Measurements from ENCODE around the gene CDC42SE2. TPM values are rescaled to one million over a fixed set of nuclear protein-coding genes. Genes with fewer than 3 reads are reported as not detected.

CDC42SE2 gene
- total and polyA plus RNA-seq, 8 donors: 28.1 to 37.5 (median 33.4) TPM

DNA sequence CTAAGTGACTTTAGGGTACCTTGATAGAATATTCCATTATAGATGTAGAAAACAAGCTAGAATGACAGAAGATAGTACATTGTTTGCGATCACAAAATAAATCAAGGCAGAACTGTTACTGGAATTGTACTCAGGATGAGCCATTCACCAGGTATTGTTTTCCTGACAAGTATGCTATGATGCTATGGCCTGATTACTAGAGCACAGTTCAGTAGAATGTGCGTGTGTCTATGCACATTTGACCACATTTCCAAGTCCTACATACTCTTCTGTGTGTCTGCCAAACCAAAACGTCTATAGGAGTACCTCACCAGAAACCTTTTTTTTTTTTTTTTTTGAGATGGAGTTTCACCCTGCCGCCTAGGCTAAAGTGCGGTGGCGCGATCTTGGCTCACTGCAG, 43.3 kb upstream of the CDC42SE2 start:
- Histone ChIP-seq H3K9me3 (no peaks in the 10 kb centered on the region), H3K4me1 (peaks cover 0 to 8% of the 10 kb centered on the region in 2 donors), H3K27ac (no peak overlapping the region), H3K27me3 (no peaks in the 10 kb centered on the region), H3K4me3 (no peak overlapping the region), H3K36me3 (no peaks in the 10 kb centered on the region)
- DNase-seq (no peak), ATAC-seq (no peak)
- intact Hi-C loops (cut with DNase I): no loop called here
- TF ChIP-seq, protein P1, sequence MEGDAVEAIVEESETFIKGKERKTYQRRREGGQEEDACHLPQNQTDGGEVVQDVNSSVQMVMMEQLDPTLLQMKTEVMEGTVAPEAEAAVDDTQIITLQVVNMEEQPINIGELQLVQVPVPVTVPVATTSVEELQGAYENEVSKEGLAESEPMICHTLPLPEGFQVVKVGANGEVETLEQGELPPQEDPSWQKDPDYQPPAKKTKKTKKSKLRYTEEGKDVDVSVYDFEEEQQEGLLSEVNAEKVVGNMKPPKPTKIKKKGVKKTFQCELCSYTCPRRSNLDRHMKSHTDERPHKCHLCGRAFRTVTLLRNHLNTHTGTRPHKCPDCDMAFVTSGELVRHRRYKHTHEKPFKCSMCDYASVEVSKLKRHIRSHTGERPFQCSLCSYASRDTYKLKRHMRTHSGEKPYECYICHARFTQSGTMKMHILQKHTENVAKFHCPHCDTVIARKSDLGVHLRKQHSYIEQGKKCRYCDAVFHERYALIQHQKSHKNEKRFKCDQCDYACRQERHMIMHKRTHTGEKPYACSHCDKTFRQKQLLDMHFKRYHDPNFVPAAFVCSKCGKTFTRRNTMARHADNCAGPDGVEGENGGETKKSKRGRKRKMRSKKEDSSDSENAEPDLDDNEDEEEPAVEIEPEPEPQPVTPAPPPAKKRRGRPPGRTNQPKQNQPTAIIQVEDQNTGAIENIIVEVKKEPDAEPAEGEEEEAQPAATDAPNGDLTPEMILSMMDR (IDR thresholded peaks at IDR 0.05): no peak

DNA sequence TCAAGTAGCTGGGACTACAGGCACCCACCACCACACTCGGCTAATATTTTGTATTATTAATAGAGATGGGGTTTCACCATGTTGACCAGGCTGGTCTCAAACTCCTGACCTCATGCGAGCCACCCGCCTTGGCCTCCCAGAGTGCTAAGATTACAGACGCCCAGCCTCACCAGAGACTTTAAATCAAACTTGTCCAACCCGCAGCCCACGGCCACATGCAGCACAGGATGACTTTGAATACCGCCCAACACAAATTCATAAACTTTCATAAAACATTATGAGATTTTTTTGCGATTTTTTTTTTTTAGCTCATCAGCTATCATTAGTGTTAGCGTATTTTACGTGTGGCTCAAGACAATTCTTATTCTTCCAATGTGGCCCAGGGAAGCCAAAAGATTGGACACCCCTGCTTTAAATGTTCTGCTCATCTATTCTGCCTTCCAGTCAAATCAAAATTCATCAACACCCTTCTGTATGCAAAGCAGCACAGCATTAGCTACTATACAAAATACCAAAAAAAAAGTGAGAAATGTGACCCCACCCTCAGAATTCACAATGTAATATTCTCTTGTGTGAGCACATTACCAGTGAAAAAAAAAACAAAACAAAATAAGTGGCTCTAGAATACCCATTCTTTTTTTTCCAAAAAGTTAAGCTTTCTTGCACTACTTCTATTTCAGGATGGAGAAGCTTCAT, 42.7 kb upstream of the CDC42SE2 start:
- TF ChIP-seq, protein P1 (IDR thresholded peaks at IDR 0.05): no peak
- ATAC-seq (no peak), DNase-seq (no peak)
- Histone ChIP-seq H3K27ac (no peak overlapping the region), H3K9me3 (no peaks in the 10 kb centered on the region), H3K4me1 (peaks cover 0 to 8% of the 10 kb centered on the region in 2 donors), H3K36me3 (no peaks in the 10 kb centered on the region), H3K4me3 (no peak overlapping the region), H3K27me3 (no peaks in the 10 kb centered on the region)
- intact Hi-C loops (cut with DNase I): no loop called here

DNA sequence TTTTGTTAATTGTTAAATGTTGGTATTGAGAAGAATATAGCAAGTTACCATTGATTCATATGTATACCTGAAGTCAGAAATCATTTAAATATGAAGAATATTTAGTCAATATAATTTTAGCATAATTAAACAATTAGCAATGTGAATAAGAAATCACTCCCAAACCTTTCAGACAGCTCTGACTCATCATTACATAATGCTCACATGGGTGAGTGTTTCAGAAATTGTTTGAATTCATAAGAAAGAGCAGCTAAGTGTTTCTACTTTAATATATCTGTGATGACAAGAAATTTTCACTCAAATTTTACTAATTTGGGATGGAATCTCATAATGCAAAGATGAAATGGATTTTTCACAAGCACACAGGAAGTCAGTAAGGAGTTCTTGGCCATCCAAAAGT, 42.0 kb upstream of the CDC42SE2 start:
- peaks cover 0 to 8% of the 10 kb centered on the region in 2 donors for H3K4me1 ChIP-seq
- intact Hi-C loops (cut with DNase I): no loop called here
- no peaks in the 10 kb centered on the region for H3K9me3 ChIP-seq
- TF ChIP-seq, protein P1 (IDR thresholded peaks at IDR 0.05): no peak
- no peak overlapping the region for H3K4me3 ChIP-seq
- H3K36me3 ChIP-seq: no peaks in the 10 kb centered on the region
- H3K27me3 ChIP-seq: no peaks in the 10 kb centered on the region
- no peak for DNase-seq
- H3K27ac ChIP-seq: no peak overlapping the region
- no peak for ATAC-seq

DNA sequence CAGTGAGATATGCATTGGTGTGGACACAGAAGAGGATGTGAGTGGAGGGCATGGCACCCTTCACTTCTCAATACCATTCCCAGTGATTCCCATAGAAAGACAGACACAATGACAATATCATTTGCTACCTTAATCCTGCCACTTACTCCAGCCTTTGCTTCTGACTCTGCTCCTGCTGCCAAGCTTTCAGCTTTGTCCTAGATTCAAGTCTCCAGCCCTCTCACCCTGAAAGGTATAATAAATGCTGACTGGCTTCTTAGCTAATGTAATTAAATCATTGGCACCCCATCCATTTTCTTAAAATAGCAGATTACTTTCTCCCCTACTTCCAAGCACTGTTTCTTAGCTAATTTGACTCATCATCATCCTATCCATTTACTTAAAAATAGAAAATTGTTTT, 41.1 kb upstream of the CDC42SE2 start:
- Histone ChIP-seq H3K4me3 (no peak overlapping the region), H3K4me1 (peaks cover 0 to 8% of the 10 kb centered on the region in 2 donors), H3K27me3 (no peaks in the 10 kb centered on the region), H3K27ac (no peak overlapping the region), H3K36me3 (no peaks in the 10 kb centered on the region), H3K9me3 (no peaks in the 10 kb centered on the region)
- TF ChIP-seq, protein P1 (IDR thresholded peaks at IDR 0.05): no peak
- ATAC-seq (no peak), DNase-seq (no peak)
- intact Hi-C loops (cut with DNase I): no loop called here

DNA sequence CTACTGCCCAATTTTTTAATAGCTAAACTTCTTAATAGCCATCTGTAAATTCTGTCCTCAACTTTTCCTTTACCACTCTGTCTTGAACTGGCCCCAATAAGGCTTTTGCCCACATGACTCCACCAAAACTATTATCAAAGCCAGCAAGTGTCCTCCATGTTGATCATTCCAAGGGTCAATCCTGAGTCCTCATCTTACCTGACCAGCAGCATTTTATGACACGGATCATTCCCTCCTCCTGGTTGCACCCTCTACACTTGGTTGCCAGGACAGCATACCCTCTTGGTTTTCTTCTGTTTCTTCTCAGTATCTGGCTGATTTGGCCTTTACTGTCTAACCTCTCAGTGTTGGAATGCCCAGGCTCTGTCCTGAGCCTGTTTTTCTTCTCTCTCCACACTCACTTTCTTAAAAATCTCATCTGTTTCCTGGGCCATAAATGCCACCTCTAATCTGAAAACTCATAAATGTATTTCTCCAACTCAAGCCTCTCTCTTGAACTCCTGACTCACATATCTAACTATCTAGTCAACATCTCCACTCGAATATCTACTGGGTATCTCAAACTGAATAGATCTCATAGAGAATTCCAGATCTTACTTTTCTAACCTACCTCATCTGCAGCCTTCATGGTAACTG, 40.0 kb upstream of the CDC42SE2 start:
- intact Hi-C loops (cut with DNase I): no loop called here

More for the DNA sequence above, 40.0 kb upstream of the CDC42SE2 start:
- H3K27ac ChIP-seq: no peak overlapping the region
- no peak for DNase-seq
- no peaks in the 10 kb centered on the region for H3K27me3 ChIP-seq
- no peaks in the 10 kb centered on the region for H3K9me3 ChIP-seq
- no peaks in the 10 kb centered on the region for H3K36me3 ChIP-seq
- peaks cover 0 to 8% of the 10 kb centered on the region in 2 donors for H3K4me1 ChIP-seq
- TF ChIP-seq, protein P1 (IDR thresholded peaks at IDR 0.05): no peak
- ATAC-seq: no peak
- H3K4me3 ChIP-seq: no peak overlapping the region

Measured in left lung (tissue), 10 donors.